Testis (tissue), 2 donors: ENCODE results near the gene CFAP221.

Source experiments
- CTCF ChIP-seq, 3 experiments: fragments of 450-650 bp in 2 of 3; fragments of 200-600 bp in 1 of 3; sonication (generic) in 1 of 3; IDR thresholded peaks; one replicate each; pipeline ENCODE4 v1.5.1; 2016 to 2019; ENCODE audit warnings: antibody characterized with exemption in 3 of 3, mild to moderate bottlenecking in 2 of 3, moderate library complexity in 1 of 3
- POLR2A ChIP-seq: fragments of 450-650 bp; IDR thresholded peaks from one replicate; pipeline ENCODE4 v1.6.1; 2017; ENCODE audit warnings: antibody characterized with exemption, mild to moderate bottlenecking, moderate library complexity

GRCh38 chr2:119682578-119682977, 138.3 kb downstream of the CFAP221 start:
- TF ChIP-seq CTCF (IDR thresholded peaks at IDR 0.05) (no peak), POLR2A (no peak)
